H7 (cell line): Measurements from ENCODE around the gene CBX4. TPM values are rescaled to one million over a fixed set of nuclear protein-coding genes. Genes with fewer than 3 reads are reported as not detected.

Source experiments
- DNase-seq: peaks from one replicate; pipeline ENCODE4 v3.0.0; 2012
- H3K27me3 ChIP-seq: 2 replicates; pipeline ENCODE4 v1.6.0; 2011; ENCODE audit warnings: mild to moderate bottlenecking, low read length; ENCODE audit not compliant: control insufficient read depth, insufficient read depth
- H3K36me3 ChIP-seq: replicated peaks from 2 replicates; pipeline ENCODE4 v1.5.1; 2011; ENCODE audit warnings: low read length; ENCODE audit not compliant: control insufficient read depth, insufficient read depth
- H3K4me3 ChIP-seq: 2 replicates; pipeline ENCODE4 v1.5.1; 2011; ENCODE audit warnings: low read depth, mild to moderate bottlenecking, control low read depth, low read length, moderate library complexity; ENCODE audit not compliant: insufficient read depth
- total RNA-seq: library from RNA; depleted of rRNA; stranded (reverse); fragments of >200 nt; shearing (Covaris generic); gene quantifications from 2 replicates; pipeline ENCODE4 v1.2.3, GENCODE V29; 2014

The CBX4 gene
- total RNA-seq, 1 experiment from 2014 or later, result 6.4 TPM

DNA sequence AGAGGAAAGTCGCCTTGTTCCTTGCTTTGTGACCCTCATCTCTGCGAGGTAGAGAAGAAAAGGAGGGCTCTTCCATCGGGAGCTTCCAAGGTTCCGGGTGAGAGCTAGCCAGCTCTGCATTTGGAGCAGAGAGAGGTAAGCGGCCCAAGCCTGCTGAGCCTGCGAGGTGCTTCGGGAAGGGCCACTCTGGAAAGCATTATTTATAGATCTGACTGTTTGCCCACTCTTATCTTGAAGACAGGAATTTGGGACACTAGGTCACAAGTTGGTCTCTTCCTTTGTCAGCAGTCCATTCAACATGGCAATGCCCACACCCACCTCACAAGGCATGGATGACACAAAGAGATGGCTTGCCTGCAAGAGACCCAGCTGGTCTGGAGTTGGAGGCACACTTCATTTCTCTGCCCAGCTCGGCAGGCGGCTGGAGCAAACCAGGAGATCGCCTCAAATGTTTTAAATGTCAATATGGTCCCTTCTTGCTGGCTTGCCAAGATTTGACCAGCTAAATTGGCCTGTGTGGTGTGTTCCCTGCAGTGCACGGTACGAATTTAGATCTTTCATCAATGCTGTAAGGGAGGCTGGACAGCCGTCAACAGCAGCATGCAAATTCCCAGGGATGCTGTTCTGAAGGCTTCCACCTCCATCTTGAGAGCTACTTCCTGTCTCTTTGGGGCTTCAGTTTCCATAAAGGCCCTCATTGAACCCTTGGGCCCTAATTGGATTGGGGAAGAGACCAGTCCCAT lies 19.5 kb downstream of the CBX4 start:
- Histone ChIP-seq H3K4me3 (no peak overlapping the region), H3K27me3 (peaks cover 68% of the 10 kb centered on the region), H3K36me3 (no peaks in the 10 kb centered on the region)
- no peak for DNase-seq

- H3K36me3 ChIP-seq, result no peaks in the 10 kb centered on the region
- peaks cover 73% of the 10 kb centered on the region for H3K27me3 ChIP-seq
- no peak for DNase-seq
- H3K4me3 ChIP-seq, result no peak overlapping the region
Measured at GRCh38 chr17:79819085-79819484, 20.2 kb downstream of the CBX4 start.

DNA sequence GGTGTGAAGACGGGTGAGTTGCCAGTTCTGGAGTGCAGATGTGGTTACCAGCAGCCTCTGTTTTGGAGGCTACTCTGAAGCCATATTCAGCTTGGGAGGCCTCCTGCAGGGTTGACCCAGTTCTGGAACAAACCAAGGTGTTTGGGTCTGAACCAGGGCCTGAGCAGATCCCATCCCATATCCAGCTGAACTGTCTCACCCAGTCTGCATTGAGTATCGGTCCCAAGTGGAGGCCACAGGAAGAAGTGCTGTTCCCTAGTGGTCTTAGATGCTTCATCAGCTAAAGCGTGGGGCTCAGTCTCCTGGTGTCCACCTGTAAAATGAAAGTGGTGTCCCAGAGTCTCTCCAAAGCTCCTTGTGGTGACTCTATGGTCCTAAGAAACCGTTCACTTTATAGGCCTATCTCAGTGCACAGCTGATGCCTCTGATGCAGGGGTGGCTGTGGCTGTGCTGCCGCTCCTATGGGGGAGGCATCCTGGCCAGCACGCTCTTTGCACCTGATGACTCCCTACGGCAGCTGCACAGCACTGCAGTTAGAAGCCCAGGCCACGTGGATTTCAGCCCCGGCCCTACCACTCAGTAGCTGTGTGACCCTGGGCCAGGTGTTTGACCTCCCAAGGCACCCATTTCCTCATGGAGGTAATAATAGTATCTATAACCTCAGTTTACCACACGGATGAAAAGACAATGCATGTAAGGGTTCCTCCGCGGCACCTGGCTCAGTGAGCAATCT lies 21.0 kb downstream of the CBX4 start:
- Histone ChIP-seq H3K36me3 (no peaks in the 10 kb centered on the region), H3K27me3 (peaks cover 81% of the 10 kb centered on the region), H3K4me3 (no peak overlapping the region)
- no peak for DNase-seq

DNA sequence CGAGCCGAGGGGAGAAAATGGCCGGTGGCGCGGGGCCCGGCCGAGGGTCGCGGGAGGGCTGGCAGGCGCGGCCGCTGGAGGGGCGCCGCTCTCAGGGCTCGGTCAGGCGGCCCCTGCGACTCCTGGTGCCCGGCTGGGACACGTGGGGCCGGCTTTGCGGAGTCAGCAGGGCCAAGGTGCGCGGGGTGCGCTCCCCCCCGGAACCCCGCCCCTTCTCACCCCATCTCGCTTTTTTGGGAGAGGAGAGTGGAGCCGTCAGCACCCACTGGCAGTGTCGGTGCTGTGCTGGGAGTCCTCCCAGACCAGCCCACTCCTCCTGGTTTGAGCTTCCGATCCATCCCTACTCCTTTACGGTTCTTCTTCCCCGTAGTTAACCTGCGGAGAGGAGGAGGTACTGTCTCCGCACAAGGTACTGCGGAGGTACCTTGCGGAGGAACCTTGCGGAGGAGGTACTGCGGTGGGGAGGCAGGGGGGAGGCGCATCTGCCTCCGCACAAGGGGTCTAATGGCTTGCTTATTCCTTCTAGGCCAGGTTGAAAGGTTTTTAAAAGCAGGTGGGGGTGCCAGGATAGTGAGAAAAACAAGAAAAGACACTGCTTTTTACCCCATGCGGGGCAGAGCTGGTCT lies 23.3 kb downstream of the CBX4 start:
- Histone ChIP-seq H3K36me3 (no peaks in the 10 kb centered on the region), H3K27me3 (peaks cover 93% of the 10 kb centered on the region), H3K4me3 (no peak overlapping the region)
- DNase-seq, result peak; percentile 81

GRCh38 chr17:79814974-79815835 lies 24.0 kb downstream of the CBX4 start:
- DNase-seq, result peak; percentile 83
- H3K27me3 ChIP-seq, result peaks cover 97% of the 10 kb centered on the region
- H3K36me3 ChIP-seq, result no peaks in the 10 kb centered on the region
- H3K4me3 ChIP-seq, result peak overlapping the region; percentile 10; the same call in 1 of the 2 replicates

DNA sequence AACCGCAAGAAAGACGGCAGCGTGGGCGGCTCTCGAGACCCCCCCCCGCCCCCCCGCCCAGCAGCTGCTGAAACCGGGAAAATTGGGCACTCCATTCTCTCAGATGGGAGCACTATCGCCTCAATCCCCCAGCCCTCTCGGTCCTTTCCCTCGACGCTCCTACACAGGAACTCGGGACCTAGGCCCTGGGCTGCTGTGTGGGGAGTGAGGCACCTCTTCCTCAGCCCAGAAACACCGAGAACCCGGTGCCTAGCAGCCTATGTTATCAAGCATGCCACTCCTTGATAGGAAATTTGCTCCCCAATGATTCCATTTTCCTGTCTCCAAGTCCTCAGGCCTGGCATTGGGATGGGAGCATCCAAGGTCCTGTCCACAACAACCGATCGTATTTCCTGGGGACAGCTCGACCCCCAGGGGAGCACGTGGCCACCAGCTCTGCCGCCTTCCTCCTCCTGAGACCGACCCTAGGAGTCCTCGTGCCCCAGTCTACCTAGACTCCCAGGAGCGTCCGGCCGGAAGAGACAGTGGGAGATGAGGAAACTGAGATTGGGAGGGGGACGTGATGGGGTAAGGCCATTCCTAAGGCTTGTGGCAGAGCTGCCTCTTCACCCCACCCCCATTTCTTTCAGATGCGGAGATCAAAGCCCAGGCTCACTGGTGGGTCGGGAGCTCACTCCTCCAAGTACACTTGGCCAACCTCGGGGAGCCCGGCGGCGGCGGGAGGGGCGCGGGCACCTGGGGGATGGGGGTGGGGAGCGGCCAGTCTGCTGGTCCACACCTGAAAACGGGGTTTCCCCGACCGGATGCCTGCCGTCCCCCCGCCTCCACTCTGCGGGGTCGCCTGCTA lies 24.9 kb downstream of the CBX4 start:
- DNase-seq, result peak; percentile 84
- peaks cover 94% of the 10 kb centered on the region for H3K27me3 ChIP-seq
- no peaks in the 10 kb centered on the region for H3K36me3 ChIP-seq
- H3K4me3 ChIP-seq, result peak overlapping the region; percentile 10; the same call in 1 of the 2 replicates

- Histone ChIP-seq H3K4me3 (peak overlapping the region; percentile 16; the same call in 1 of the 2 replicates), H3K27me3 (peaks cover 94% of the 10 kb centered on the region), H3K36me3 (no peaks in the 10 kb centered on the region)
- DNase-seq, result peak; percentile 86
Measured at GRCh38 chr17:79813297-79814126, 25.7 kb downstream of the CBX4 start.

DNA sequence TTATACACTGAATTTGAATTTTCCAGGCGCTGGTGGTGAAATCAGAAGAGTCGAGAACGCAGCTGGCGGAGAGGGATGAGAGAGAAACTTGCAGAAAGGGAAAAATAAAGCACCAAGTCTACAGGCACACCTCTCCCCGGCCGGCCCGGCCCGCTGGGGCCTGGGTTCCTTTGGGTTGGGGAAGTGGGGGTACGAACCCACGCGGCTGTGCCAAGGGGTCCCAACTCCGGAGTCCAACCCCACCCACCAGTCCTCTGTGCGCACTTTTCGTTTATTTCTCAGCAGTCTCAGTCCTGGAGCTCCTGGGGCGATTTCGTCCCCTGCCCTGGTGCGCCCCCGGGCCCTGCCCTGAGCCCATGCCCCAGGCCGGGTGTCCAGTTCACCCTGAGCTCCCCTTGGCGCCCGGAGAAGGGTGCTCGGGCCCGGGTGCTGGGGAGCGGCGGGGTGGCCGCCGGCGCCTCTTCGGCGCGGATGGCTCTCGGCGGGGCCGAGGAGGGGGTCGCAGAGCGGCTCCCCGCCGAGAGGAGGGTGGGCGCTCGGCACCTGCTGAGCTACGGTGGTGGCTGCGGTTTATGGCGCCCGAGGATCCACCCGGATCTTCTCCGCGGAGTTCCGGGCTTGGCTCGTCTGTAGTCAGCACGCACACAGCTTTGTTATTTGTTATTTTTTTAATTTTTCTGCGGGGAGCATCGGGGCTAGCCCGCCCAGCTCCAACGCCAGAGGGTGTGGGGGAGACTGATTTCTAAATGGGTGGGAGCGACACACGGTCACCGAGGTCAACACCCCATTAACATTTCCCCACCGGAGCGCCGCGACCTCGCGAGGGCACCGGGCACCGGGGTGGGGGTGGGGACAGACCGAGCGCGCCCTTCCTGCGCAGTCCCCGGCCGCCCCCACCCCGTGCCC lies 26.6 kb downstream of the CBX4 start:
- Histone ChIP-seq H3K27me3 (peaks cover 94% of the 10 kb centered on the region), H3K4me3 (peak overlapping the region; percentile 12), H3K36me3 (no peaks in the 10 kb centered on the region)
- peak; percentile 76 for DNase-seq

DNA sequence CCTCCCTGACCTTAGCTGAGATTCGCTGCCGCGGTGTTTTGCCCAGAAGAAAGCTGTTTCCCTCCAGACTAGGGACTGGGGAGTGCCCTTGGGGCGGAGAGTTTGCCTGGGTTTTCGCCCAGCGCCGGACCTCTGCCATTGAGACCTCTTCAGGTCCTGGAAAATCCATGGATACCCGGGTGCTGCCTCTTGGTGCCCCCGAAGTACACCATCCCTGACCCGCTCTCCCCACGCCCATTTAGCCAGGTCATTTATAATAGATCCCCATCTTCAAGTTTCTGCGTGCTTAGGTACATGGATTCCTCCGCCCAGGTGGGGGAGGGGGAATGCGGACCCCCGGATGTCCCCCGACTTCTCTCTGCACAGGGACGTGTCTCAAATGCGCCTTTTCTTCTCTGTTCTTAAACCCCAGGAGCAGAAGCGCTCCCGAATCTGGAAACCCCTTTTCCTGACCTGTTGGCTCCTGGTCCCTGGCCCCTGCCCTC lies 27.3 kb downstream of the CBX4 start:
- H3K4me3 ChIP-seq, result no peak overlapping the region; the same call in 1 of the 2 replicates
- H3K27me3 ChIP-seq, result peaks cover 94% of the 10 kb centered on the region
- no peak for DNase-seq
- no peaks in the 10 kb centered on the region for H3K36me3 ChIP-seq

- peak; percentile 85 for DNase-seq
- no peaks in the 10 kb centered on the region for H3K36me3 ChIP-seq
- H3K4me3 ChIP-seq, result peak overlapping the region; percentile 17; the same call in 1 of the 2 replicates
- H3K27me3 ChIP-seq, result peaks cover 94% of the 10 kb centered on the region
Measured at GRCh38 chr17:79811011-79811867, 28.0 kb downstream of the CBX4 start.
